ENCODE measurements around the gene MEIS1.

Gene MEIS1

GRCh38 chr2:66443186-66443978 is 8.5 kb downstream of the MEIS1 start:
- in situ Hi-C loops (cut with HindIII; ENCODE audit: low sequenced_read_pairs), result loop anchor here (25.0 kb wide), 1 partner anchor 869 kb away; no protein-coding TSS in a partner anchor

DNA sequence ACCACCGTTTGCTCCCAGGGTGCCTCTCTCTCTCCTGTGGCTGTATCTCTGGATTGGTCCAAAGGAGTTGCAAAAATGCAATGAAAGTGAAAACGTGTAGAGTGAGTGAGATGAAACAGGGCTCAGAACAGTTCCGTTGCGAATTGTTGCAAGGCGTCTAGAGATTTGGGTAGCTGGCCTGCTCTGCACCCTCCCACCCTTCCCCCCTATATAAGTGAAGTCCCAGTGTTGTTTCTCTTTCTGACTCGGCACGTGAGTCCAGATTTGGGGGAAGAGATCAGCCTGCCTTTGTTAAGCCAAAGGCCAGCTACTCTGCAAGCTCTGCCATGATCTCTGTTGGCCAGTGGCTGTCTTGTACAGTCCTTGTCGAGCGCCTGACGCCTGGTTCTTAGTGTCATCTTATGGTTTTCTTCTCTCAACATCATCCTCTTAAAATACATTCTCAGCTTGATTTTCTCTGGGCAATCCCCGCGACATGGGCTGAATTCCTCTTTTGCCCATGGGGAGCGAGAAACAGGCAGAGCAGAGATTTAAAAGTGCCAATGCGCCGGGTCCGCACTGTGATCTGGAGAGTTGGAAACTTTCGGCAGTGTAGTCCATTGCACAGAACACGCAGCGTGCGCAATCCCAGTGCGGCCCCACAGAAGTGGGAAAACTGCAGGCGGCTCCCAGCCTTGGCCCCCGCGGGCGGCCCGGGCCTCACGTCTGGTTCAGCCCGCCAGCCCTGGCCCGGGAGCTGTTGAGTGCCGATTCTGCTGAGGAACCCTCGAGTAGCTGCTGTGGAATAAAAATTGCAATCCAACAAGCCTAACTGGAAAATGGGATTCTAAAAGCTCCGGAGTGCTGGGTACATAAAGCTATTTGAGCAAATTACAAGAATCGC is 9.3 kb downstream of the MEIS1 start:
- in situ Hi-C loops (cut with HindIII; ENCODE audit: low sequenced_read_pairs), result loop anchor here (25.0 kb wide), 1 partner anchor 868 kb away; no protein-coding TSS in a partner anchor

GRCh38 chr2:66445076-66445924 is 10.4 kb downstream of the MEIS1 start:
- in situ Hi-C loops (cut with HindIII; ENCODE audit: low sequenced_read_pairs), result loop anchor here (25.0 kb wide), 1 partner anchor 867 kb away; no protein-coding TSS in a partner anchor

GRCh38 chr2:66445925-66446871 is 11.3 kb downstream of the MEIS1 start:
- in situ Hi-C loops (cut with HindIII; ENCODE audit: low sequenced_read_pairs), result loop anchor here (25.0 kb wide), 1 partner anchor 866 kb away; no protein-coding TSS in a partner anchor

GRCh38 chr2:66446941-66447340 is 12.0 kb downstream of the MEIS1 start:
- in situ Hi-C loops (cut with HindIII; ENCODE audit: low sequenced_read_pairs), result loop anchor here (25.0 kb wide), 1 partner anchor 865 kb away; no protein-coding TSS in a partner anchor

DNA sequence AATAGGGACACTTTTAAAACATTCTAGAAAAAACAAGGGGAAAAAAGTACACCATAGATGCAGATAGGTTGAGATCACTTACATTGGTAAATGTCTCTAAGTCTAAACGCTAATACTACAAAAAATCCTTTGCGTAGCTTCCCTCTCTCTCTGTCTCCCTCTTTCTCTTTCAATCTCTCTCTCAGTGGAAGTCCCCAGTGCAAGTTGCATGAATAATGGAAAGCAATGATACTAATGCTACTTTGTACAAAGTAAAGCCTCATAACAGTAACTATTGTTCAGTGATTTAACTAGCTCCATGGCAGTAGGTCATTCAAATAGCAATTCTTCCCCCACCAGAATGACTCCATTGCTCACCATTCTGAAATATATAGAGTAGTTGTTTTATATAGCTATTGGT is 12.8 kb downstream of the MEIS1 start:
- in situ Hi-C loops (cut with HindIII; ENCODE audit: low sequenced_read_pairs), result loop anchor here (25.0 kb wide), 1 partner anchor 865 kb away; no protein-coding TSS in a partner anchor

DNA sequence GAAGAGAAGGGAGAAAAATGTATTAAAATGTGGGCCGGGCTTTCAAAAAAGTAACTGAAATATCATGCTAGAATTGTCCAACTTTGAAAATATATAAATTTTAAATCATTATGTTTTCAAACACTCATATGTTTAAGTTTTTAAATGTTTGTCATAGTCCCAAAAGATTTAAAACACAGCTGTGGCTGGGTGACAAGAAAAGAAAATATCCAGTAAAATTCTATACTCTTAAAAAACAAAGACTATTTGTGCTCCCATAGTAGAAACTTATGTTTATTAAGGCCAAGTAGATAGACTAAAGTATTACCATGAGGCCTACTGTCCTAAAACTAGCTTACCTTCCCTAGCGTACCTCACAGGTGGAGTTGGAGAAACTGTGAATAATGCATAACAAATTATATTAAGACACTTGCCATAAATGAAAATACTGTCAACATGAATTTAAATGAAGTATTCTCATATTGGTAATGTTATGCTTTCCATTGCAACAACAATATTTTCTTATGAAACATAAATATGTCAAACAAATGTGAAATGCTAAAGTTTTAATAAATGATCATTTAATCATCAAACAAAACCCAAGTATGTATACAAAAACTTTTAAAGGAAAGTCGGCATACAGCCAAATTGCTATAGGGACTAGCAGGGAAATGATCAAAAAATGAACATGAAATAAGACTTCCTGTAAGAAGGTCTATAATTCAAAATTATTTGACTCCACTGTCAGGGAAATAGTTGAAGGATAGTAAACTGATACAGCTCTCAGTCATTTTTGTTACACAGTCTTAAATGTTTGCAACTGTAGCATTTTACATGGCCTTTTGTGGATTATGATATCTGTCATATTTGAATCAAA is 13.4 kb downstream of the MEIS1 start:
- in situ Hi-C loops (cut with HindIII; ENCODE audit: low sequenced_read_pairs), result loop anchor here (25.0 kb wide), 1 partner anchor 864 kb away; no protein-coding TSS in a partner anchor

- in situ Hi-C loops (cut with HindIII; ENCODE audit: low sequenced_read_pairs), result no loop called here
Measured at GRCh38 chr2:66452214-66452613, 17.3 kb downstream of the MEIS1 start.

DNA sequence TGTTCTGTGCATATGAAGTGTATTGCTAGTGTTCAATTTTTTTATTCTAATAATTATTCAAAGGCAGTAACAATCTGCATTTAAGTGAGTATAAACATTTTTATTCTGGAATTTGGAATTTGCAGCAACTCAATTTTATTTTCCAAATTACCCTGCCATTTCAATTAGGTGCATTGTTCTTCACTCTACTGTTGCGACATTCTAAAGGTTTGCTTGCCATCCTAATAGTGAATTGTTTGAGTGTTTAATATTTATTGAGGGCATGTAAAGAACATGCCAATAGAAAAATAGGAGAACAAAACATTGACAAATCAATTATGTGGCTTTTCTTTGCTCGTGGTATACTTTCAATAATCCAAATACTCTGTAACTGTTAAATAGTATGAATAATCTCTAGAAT is 18.0 kb downstream of the MEIS1 start:
- in situ Hi-C loops (cut with HindIII; ENCODE audit: low sequenced_read_pairs), result no loop called here

GRCh38 chr2:66455490-66455889 is 20.6 kb downstream of the MEIS1 start:
- in situ Hi-C loops (cut with HindIII; ENCODE audit: low sequenced_read_pairs), result no loop called here

GRCh38 chr2:66456183-66457041 is 21.5 kb downstream of the MEIS1 start:
- in situ Hi-C loops (cut with HindIII; ENCODE audit: low sequenced_read_pairs), result no loop called here

DNA sequence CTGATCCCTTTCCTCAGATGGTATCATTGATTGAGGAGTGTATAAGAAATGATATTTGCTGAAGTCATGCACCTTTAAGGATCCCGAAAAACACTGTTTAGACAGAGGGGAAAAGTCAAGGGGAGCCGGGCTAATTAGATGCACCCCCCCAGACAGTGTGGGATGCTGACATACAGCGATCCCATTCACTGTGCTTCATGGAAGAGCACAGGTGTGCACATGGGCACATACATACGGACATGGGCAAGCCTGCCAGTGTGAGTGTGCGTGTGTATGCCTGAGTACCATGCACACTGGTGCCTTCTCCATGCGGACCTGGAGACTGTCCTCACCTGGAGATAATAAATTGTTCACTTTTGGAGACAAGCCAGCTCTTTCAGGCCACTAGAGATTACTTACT is 22.6 kb downstream of the MEIS1 start:
- in situ Hi-C loops (cut with HindIII; ENCODE audit: low sequenced_read_pairs), result no loop called here

GRCh38 chr2:66460031-66460430 is 25.1 kb downstream of the MEIS1 start:
- in situ Hi-C loops (cut with HindIII; ENCODE audit: low sequenced_read_pairs), result no loop called here

- in situ Hi-C loops (cut with HindIII; ENCODE audit: low sequenced_read_pairs), result no loop called here
Measured at GRCh38 chr2:66461001-66461663, 26.2 kb downstream of the MEIS1 start.

DNA sequence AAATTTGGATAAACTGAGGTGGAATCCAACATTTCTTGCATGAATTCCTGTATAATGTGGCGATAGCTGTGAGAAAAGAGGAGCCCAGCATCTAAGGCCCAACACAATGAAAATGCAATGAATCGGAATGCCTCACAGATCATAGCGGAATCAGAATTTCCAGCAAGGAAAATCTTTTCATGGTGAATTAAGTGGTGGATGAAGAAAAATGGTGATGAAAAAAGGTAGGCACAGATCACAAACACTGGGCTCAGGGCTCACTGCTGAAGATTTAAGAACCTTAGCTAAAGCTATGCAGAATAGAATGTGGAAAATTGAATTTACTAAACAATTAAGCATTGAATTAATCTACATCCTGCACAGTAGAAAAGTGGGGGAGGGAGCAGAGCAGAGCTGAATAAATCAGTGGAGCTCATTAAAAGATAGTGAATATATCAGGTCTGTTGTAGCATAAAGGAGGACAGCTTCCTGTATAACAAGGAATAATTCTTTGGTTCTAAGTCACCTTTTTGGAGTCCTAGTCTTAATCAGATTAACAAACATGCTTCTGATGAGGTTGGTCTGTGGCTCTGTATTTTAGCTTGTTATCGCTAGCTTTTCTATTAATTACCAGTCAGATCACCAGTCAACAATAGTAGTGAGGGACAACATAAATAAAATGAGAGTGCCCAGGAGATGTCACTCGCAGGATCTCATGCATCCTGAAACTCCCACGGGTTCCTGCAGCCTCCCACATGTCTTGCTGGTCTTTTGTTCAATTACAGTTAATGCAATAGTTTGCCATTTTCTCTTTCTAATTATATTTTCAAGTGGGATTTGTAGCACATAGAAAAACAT is 27.0 kb downstream of the MEIS1 start:
- in situ Hi-C loops (cut with HindIII; ENCODE audit: low sequenced_read_pairs), result no loop called here

DNA sequence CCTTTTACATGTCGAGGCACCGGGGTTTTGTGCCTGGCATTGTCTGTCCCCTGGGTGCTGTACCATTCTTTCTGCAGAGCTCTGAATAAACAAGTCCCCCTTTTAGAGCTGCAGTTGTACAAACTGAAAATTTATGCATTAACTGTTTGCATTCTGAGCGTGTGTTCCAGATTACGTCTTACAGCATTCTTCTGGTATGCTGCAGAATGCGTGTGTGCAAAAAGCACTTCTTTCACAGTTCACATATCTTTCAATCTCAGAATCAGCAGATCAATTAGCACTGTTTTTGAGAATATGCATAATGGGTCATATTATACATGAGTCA is 27.5 kb downstream of the MEIS1 start:
- in situ Hi-C loops (cut with HindIII; ENCODE audit: low sequenced_read_pairs), result no loop called here
